Loucy (cell line): Measurements from ENCODE around the gene SYN1.
A peak's percentile ranks its signal among the peaks of the same experiment; 100 is the strongest.

Source experiments
- H2AFZ ChIP-seq: fragments of 200-600 bp; sonication (generic); 2 replicates; pipeline ENCODE4 v1.6.0; 2016; ENCODE audit warnings: antibody characterized with exemption, mild to moderate bottlenecking, low read length, moderate library complexity
- H3F3A ChIP-seq: fragments of 200-600 bp; 2 replicates; pipeline ENCODE4 v1.6.0; 2016; ENCODE audit warnings: antibody characterized with exemption, low read depth, mild to moderate bottlenecking
- H3K27me3 ChIP-seq: fragments of 200-600 bp; sonication (generic); 2 replicates; pipeline ENCODE4 v1.6.1; 2014; ENCODE audit warnings: low read length, mild to moderate bottlenecking; ENCODE audit not compliant: insufficient read depth, poor library complexity, severe bottlenecking
- H3K36me3 ChIP-seq: fragments of 200-600 bp; sonication (generic); 2 replicates; pipeline ENCODE4 v1.6.1; 2016; ENCODE audit warnings: low read length; ENCODE audit not compliant: insufficient read depth
- H3K4me1 ChIP-seq: fragments of 200-600 bp; sonication (generic); 2 replicates; pipeline ENCODE4 v1.5.1; 2014; ENCODE audit warnings: low read length, mild to moderate bottlenecking; ENCODE audit not compliant: insufficient read depth, poor library complexity, severe bottlenecking
- H3K4me2 ChIP-seq: fragments of 200-600 bp; sonication (generic); 2 replicates; pipeline ENCODE4 v1.6.0; 2014; ENCODE audit warnings: antibody characterized with exemption, low read length, low read depth, mild to moderate bottlenecking; ENCODE audit not compliant: poor library complexity, severe bottlenecking
- H3K4me3 ChIP-seq: fragments of 200-600 bp; sonication (generic); 2 replicates; pipeline ENCODE4 v1.5.1; 2014; ENCODE audit warnings: low read length, mild to moderate bottlenecking, mixed read lengths; ENCODE audit not compliant: poor library complexity, severe bottlenecking
- H3K79me2 ChIP-seq: fragments of 200-600 bp; sonication (generic); 2 replicates; pipeline ENCODE4 v1.6.1; 2014; ENCODE audit warnings: low read length; ENCODE audit not compliant: insufficient read depth
- H3K9ac ChIP-seq: fragments of 200-600 bp; sonication (generic); 2 replicates; pipeline ENCODE4 v1.6.0; 2014; ENCODE audit warnings: mild to moderate bottlenecking, low read depth, low read length, moderate library complexity; ENCODE audit not compliant: poor library complexity, severe bottlenecking
- H3K9me2 ChIP-seq: fragments of 200-600 bp; sonication (generic); replicated peaks from 2 replicates; pipeline ENCODE4 v1.6.1; 2016; ENCODE audit warnings: low read depth, low read length, mixed read lengths
- H3K9me3 ChIP-seq: fragments of 200-600 bp; sonication (generic); 2 replicates; pipeline ENCODE4 v1.6.1; 2014; ENCODE audit warnings: mild to moderate bottlenecking, antibody characterized with exemption, low read length, low read depth; ENCODE audit not compliant: insufficient read depth
- H4K20me1 ChIP-seq: fragments of 200-600 bp; sonication (generic); 2 replicates; pipeline ENCODE4 v1.6.0; 2014; ENCODE audit warnings: antibody characterized with exemption, low read length, mild to moderate bottlenecking; ENCODE audit not compliant: insufficient read depth, poor library complexity, severe bottlenecking
- CTCF ChIP-seq: fragments of 200-600 bp; sonication (generic); conservative IDR thresholded peaks from 2 replicates; pipeline ENCODE4 v1.5.1; 2014; ENCODE audit warnings: mild to moderate bottlenecking, antibody characterized with exemption, low read length
- EZH2phosphoT487 ChIP-seq: fragments of 200-600 bp; IDR thresholded peaks from 2 replicates; pipeline ENCODE4 v1.6.1; 2018; ENCODE audit warnings: antibody characterized with exemption, mild to moderate bottlenecking, moderate library complexity, borderline replicate concordance

Gene SYN1

GRCh38 chrX:47570794-47571193, 48.9 kb downstream of the SYN1 start:
- H3K9me3 ChIP-seq: no peaks in the 10 kb centered on the region
- no peaks in the 10 kb centered on the region for H3K79me2 ChIP-seq
- no peak overlapping the region for H2AFZ ChIP-seq
- no peaks in the 10 kb centered on the region for H3K9me2 ChIP-seq
- H3K4me2 ChIP-seq: no peak overlapping the region
- TF ChIP-seq CTCF (no peak), EZH2phosphoT487 (no peak)
- H3K27me3 ChIP-seq: no peaks in the 10 kb centered on the region
- H4K20me1 ChIP-seq: no peaks in the 10 kb centered on the region
- peaks cover 13% of the 10 kb centered on the region; the same call in 1 of the 2 replicates for H3K36me3 ChIP-seq
- no peaks in the 10 kb centered on the region for H3K4me1 ChIP-seq
- H3F3A ChIP-seq: no peaks in the 10 kb centered on the region
- H3K9ac ChIP-seq: no peak overlapping the region
- H3K4me3 ChIP-seq: no peak overlapping the region

- Histone ChIP-seq H3K79me2 (peaks cover 6% of the 10 kb centered on the region; the same call in 1 of the 2 replicates), H3K4me2 (no peak overlapping the region), H3K4me1 (peaks cover under 1% of the 10 kb centered on the region), H2AFZ (no peak overlapping the region), H3K9me2 (no peaks in the 10 kb centered on the region), H3K9ac (no peak overlapping the region), H4K20me1 (no peaks in the 10 kb centered on the region), H3K36me3 (peaks cover 13% of the 10 kb centered on the region; the same call in 1 of the 2 replicates), H3K4me3 (no peak overlapping the region), H3K9me3 (no peaks in the 10 kb centered on the region), H3F3A (no peaks in the 10 kb centered on the region), H3K27me3 (no peaks in the 10 kb centered on the region)
- TF ChIP-seq CTCF (peak; percentile 57), EZH2phosphoT487 (no peak)
Measured at GRCh38 chrX:47568656-47569295, 50.9 kb downstream of the SYN1 start.

GRCh38 chrX:47566841-47567240, 52.8 kb downstream of the SYN1 start:
- Histone ChIP-seq H3K4me1 (peaks cover 6% of the 10 kb centered on the region), H3K79me2 (peaks cover 20% of the 10 kb centered on the region), H3K4me3 (no peak overlapping the region), H3K27me3 (no peaks in the 10 kb centered on the region), H2AFZ (no peak overlapping the region), H3K9me2 (no peaks in the 10 kb centered on the region), H3K4me2 (no peak overlapping the region), H4K20me1 (peaks cover 12% of the 10 kb centered on the region), H3K9me3 (no peaks in the 10 kb centered on the region), H3K9ac (no peak overlapping the region), H3F3A (no peaks in the 10 kb centered on the region), H3K36me3 (peaks cover 20% of the 10 kb centered on the region; the same call in 1 of the 2 replicates)
- no peak for TF ChIP-seq CTCF
- no peak for TF ChIP-seq EZH2phosphoT487
